ENCODE data around the gene ANKRD30A.
"Not testable (repeated sequence)": the region's sequence is repeated elsewhere in the genome, so short reads cannot be mapped to it uniquely, and the experiment has no call there.

The ANKRD30A gene, protein sequence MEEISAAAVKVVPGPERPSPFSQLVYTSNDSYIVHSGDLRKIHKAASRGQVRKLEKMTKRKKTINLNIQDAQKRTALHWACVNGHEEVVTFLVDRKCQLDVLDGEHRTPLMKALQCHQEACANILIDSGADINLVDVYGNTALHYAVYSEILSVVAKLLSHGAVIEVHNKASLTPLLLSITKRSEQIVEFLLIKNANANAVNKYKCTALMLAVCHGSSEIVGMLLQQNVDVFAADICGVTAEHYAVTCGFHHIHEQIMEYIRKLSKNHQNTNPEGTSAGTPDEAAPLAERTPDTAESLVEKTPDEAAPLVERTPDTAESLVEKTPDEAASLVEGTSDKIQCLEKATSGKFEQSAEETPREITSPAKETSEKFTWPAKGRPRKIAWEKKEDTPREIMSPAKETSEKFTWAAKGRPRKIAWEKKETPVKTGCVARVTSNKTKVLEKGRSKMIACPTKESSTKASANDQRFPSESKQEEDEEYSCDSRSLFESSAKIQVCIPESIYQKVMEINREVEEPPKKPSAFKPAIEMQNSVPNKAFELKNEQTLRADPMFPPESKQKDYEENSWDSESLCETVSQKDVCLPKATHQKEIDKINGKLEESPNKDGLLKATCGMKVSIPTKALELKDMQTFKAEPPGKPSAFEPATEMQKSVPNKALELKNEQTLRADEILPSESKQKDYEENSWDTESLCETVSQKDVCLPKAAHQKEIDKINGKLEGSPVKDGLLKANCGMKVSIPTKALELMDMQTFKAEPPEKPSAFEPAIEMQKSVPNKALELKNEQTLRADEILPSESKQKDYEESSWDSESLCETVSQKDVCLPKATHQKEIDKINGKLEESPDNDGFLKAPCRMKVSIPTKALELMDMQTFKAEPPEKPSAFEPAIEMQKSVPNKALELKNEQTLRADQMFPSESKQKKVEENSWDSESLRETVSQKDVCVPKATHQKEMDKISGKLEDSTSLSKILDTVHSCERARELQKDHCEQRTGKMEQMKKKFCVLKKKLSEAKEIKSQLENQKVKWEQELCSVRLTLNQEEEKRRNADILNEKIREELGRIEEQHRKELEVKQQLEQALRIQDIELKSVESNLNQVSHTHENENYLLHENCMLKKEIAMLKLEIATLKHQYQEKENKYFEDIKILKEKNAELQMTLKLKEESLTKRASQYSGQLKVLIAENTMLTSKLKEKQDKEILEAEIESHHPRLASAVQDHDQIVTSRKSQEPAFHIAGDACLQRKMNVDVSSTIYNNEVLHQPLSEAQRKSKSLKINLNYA (N-terminal part only)

DNA sequence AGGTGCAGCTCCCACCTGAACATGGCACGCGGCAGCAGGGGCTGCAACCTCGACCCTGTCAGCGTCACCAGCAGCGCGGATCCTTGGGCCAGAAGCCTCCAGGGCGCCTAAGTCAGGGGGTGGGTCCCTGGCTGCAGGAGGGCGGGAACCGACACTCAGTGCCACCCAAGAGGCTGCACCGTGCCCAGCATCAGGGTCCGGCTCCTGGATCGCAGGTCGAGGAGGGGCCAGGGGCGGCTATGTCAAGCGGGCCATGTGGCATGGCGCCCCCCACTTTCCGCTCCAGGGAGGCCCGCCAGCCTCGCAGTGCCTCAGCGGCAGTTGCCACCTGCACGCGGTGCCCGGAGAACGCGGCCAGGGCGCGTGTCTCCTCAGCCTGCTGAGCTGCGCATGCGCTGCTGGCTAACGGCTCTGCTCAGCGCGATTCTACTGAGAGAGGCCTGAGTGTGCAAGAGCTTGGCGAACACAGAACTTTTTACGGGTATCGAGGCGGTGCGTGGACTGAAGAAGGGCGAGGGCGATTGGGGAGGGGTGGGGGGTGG, at the start of gene ANKRD30A:
ANKRD30A (plus strand) TSS at position 408 of the 542 bp plus-strand sequence. CDS start 190 bp downstream, outside the sequence.
- Mint-ChIP-seq H3K9me3 (ENCODE audit: low read depth) (no peaks in the 10 kb centered on the region), H3K27ac (no peak within 1 kb of the TSS)

DNA sequence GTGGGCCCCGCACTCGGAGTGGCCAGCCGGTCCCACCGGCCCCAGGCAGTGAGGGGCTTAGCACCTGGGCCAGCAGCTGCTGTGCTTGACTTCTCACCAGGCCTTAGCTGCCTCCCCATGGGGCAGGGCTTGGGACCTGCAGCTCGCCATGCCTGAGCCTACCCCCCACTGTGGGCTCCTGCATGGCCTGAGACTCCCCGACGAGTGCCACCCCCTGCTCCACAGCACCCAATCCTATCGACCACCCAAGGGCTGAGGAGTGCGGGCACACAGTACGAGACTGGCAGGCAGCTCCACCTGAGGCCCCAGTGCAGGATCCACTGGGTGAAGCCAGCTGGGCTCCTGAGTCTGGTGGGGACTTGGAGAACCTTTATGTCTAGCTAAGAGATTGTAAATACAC, 49.3 kb upstream of the ANKRD30A start:
- H3K27ac Mint-ChIP-seq; H3K36me3 Mint-ChIP-seq; H3K4me1 Mint-ChIP-seq (ENCODE audit: low read depth); H3K27me3 Mint-ChIP-seq; H3K4me3 Mint-ChIP-seq; H3K9me3 Mint-ChIP-seq (ENCODE audit: low read depth): not testable (repeated sequence)

More for the DNA sequence above, at the start of gene ANKRD30A:
- H3K4me1 Mint-ChIP-seq (ENCODE audit: low read depth) = no peaks in the 10 kb centered on the region
- H3K4me3 Mint-ChIP-seq = no peak within 1 kb of the TSS
- no peaks in the 10 kb centered on the region for H3K36me3 Mint-ChIP-seq
- H3K27me3 Mint-ChIP-seq = no peaks in the 10 kb centered on the region

DNA sequence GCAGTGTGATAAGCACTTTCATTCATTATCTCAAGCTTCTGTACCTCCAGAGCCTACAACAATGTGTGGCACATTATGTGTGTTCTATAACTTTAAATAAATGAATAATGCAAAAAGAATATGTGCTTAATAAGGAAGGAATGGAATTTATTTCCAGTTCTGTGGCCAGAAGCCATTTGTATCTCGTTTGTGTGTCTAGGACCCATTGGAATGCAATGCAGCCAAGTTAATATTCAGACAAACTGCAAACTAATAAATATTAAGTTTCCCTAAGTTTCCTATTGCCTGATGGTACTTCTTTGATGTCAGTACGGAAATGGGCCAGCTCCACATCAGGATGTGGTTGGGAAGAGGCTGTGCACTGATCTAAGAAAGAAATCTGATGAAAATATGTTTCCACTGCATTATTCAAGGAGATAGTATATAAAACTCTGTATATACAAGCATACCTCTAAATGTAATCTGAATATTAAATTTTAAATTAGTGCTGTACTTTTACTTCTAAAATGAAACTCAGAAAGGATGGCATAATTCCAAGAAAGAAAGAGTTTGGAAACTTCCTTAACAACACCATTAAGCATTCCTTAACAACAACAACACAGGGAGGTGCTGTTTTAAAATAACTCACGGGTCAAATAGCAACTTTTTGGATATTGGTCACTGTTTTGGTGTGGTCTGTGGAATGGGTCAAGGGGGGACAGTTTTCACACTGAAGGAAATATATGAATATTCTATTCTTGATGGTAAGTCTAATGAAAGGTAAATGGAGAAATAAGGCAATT, 29.4 kb upstream of the ANKRD30A start:
- no peak overlapping the region for H3K27ac Mint-ChIP-seq
- H3K4me3 Mint-ChIP-seq = no peak overlapping the region

DNA sequence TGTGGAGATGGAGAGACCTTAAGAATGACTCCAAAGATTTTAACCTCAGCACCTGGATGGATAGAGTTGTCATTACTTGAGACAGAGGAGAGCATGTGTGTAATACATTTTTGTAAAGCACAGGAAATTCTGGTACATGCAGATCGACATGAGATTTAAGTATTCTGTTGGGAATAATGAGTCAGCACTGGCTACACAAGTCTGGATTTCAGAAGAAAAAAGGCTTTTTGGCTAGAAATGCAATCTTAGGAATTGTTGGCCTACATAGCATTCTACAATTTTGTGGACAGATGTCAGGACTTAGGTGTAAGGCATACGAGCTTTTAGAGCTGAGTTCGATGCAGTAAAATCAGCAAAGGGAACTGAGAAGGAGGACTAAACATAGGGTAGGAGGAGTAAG, 24.1 kb upstream of the ANKRD30A start:
- Mint-ChIP-seq H3K27ac (no peak overlapping the region), H3K4me3 (no peak overlapping the region), H3K27me3 (no peaks in the 10 kb centered on the region), H3K36me3 (no peaks in the 10 kb centered on the region), H3K9me3 (ENCODE audit: low read depth) (peaks cover 19% of the 10 kb centered on the region), H3K4me1 (ENCODE audit: low read depth) (no peaks in the 10 kb centered on the region)

More for the DNA sequence above, 29.4 kb upstream of the ANKRD30A start:
- Mint-ChIP-seq H3K27me3 (no peaks in the 10 kb centered on the region), H3K4me1 (ENCODE audit: low read depth) (no peaks in the 10 kb centered on the region), H3K9me3 (ENCODE audit: low read depth) (peaks cover 20% of the 10 kb centered on the region), H3K36me3 (no peaks in the 10 kb centered on the region)

DNA sequence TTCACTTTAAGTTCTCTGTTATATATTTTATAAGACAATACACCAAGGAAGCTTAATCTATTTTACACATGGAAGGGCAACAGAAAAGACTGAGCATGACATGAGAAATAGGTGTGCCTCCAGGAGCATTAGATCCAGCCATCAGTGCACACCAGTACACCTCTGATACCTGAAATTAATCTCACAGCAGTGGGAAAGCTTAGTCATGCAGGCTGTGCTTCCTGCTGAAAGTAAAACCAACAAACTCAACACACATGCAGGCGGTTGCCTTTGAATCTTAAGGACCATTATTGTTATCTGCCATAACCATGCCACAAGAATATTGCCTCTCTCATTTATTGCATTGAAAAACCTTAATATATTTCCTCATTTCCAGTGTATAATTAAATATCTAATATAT, 16.4 kb upstream of the ANKRD30A start:
- H3K36me3 Mint-ChIP-seq = no peaks in the 10 kb centered on the region
- H3K9me3 Mint-ChIP-seq (ENCODE audit: low read depth) = peaks cover 6% of the 10 kb centered on the region
- no peaks in the 10 kb centered on the region for H3K4me1 Mint-ChIP-seq (ENCODE audit: low read depth)
- H3K27ac Mint-ChIP-seq = no peak overlapping the region
- H3K27me3 Mint-ChIP-seq = no peaks in the 10 kb centered on the region
- H3K4me3 Mint-ChIP-seq = no peak overlapping the region

DNA sequence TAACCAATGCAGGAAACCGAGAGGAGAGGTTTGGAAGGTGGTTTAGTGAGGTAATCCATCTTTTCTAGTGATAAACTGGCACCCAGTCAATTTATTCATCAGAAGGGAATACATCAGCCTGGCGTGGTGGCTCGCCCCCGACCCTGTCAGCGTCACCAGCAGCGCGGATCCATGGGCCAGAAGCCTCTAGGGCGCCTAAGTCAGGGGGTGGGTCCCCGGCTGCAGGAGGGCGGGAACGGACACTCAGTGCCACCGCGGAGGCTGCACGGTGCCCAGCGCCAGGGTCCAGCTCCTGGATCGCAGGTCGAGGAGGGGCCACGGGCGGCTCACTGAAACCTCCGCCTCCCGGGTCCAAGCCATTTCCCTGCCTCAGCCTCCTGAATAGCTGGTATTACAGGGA, 866 bp upstream of the ANKRD30A start:
- Mint-ChIP-seq H3K27me3 (no peaks in the 10 kb centered on the region), H3K27ac (no peak overlapping the region), H3K4me3 (no peak overlapping the region), H3K4me1 (ENCODE audit: low read depth) (no peaks in the 10 kb centered on the region), H3K36me3 (no peaks in the 10 kb centered on the region), H3K9me3 (ENCODE audit: low read depth) (no peaks in the 10 kb centered on the region)

DNA sequence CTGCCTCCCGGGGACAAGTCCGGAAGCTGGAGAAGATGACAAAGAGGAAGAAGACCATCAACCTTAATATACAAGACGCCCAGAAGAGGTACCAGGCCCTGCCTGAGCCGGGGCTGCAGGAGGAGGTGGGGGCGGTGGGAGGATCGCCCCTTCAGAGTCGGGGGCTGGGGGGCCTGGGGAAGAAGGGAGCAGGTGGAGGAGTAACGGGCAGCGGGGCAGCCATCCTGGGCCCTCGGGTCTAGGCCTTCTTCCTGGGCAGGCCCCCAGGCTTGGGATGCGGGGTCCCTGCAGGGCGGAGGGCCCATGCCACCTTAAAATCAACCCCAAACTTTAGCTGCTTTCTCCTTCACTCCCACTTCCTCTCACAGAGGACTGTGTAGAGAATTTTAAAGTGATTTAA, 523 bp downstream of the ANKRD30A start:
- Mint-ChIP-seq H3K4me1 (ENCODE audit: low read depth) (no peaks in the 10 kb centered on the region), H3K9me3 (ENCODE audit: low read depth) (no peaks in the 10 kb centered on the region), H3K4me3 (no peak overlapping the region), H3K27me3 (no peaks in the 10 kb centered on the region), H3K36me3 (no peaks in the 10 kb centered on the region), H3K27ac (no peak overlapping the region)

DNA sequence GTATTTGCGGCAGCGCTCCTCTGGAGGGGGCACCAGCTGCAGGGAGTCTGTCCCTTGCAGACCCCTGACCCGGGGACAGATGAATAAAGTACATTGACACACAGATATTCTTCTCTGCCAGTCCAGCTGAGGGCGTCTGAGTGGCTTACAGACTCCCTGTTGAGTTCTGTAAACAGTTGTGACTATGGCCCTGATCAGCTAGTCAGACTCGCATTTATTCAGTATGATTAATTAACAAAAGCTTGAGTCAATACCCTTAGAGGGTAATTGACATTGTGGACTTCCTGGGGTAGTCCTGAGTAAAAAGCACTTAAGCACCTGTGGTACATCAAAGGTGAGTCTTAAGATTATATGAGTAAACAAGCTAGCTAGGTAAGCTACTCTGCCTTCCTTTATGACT, 21.0 kb downstream of the ANKRD30A start:
- Mint-ChIP-seq H3K27me3 (no peaks in the 10 kb centered on the region), H3K9me3 (ENCODE audit: low read depth) (peaks cover 13% of the 10 kb centered on the region), H3K36me3 (no peaks in the 10 kb centered on the region), H3K4me1 (ENCODE audit: low read depth) (no peaks in the 10 kb centered on the region), H3K4me3 (no peak overlapping the region), H3K27ac (no peak overlapping the region)

DNA sequence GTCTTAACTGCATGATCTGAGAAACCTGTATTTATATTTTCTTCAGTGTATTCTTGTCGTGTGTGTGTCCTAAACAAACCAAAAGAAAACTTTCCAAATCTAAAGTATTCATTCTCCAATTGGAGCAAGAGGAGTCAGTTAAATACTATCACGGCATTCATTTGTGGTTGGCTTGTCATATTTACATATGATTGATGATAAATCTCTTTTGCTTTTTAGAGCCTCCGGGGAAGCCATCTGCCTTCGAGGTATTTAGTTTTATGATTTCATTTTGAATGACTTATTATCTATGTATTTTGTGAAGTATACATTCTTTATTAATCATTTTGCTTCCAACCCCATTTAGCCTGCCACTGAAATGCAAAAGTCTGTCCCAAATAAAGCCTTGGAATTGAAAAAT, 37.0 kb downstream of the ANKRD30A start:
- H3K9me3 Mint-ChIP-seq (ENCODE audit: low read depth); H3K36me3 Mint-ChIP-seq; H3K4me3 Mint-ChIP-seq; H3K27ac Mint-ChIP-seq; H3K4me1 Mint-ChIP-seq (ENCODE audit: low read depth); H3K27me3 Mint-ChIP-seq: not testable (repeated sequence)

DNA sequence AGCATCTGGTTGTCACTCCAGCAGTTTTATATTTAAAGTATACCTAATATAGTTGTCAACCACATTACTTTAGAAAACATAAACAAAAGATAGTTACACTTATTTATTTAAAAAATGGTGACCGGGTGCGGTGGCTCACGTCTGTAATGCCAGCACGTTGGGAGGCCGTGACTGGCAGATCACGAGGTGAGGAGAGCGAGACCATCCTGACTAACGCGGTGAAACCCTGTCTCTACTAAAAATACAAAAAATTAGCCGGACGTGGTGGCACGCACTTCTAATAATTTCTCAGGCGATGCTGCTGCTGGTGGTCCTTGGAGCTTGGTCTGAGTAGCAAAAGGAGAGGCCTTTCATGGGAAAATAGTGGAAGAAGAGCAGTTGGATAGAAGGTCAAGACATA, 46.5 kb downstream of the ANKRD30A start:
- H3K27ac Mint-ChIP-seq; H3K4me1 Mint-ChIP-seq (ENCODE audit: low read depth); H3K9me3 Mint-ChIP-seq (ENCODE audit: low read depth); H3K4me3 Mint-ChIP-seq; H3K36me3 Mint-ChIP-seq; H3K27me3 Mint-ChIP-seq: not testable (repeated sequence)

DNA sequence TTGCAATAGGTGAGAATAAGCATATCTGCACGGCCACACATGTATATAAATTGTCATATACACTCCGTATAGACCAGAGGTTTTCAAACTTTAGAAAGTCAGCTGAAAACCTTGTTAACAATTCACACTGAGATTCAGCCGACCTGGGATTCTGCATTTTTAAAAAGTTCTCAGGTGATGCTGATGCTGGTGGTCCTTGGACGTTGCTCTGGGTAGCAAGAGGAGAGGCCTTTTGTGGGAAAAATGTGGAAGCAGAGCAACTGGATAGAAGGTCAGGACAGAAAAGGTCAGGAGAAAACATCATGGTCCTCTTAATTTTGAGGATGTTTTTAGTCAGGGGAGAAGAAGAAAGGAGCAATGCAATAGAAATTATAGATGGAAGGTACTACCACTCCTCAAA, 52.9 kb downstream of the ANKRD30A start:
- H3K27me3 Mint-ChIP-seq; H3K27ac Mint-ChIP-seq; H3K4me1 Mint-ChIP-seq (ENCODE audit: low read depth); H3K4me3 Mint-ChIP-seq; H3K36me3 Mint-ChIP-seq; H3K9me3 Mint-ChIP-seq (ENCODE audit: low read depth): not testable (repeated sequence)

DNA sequence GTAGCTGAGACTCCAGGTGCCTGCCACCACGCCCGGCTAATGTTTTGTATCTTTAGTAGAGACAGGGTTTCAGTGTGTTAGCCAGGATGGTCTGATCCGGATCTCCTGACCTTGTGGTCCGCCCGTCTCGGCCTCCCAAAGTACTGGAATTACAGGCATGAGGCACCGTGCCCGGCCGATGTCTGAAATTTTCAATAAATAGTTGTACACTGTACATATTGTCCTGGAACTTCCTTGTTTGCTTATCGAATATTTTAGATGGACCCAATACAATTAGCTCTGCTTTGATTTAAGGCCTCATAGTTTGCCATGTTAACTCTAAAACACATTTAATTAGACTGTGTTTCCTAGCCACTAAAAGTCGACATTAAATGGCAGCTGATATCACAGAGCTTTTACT, 57.3 kb downstream of the ANKRD30A start:
- not testable (repeated sequence) for H3K4me1 Mint-ChIP-seq (ENCODE audit: low read depth); H3K27me3 Mint-ChIP-seq; H3K36me3 Mint-ChIP-seq; H3K4me3 Mint-ChIP-seq; H3K27ac Mint-ChIP-seq; H3K9me3 Mint-ChIP-seq (ENCODE audit: low read depth)

DNA sequence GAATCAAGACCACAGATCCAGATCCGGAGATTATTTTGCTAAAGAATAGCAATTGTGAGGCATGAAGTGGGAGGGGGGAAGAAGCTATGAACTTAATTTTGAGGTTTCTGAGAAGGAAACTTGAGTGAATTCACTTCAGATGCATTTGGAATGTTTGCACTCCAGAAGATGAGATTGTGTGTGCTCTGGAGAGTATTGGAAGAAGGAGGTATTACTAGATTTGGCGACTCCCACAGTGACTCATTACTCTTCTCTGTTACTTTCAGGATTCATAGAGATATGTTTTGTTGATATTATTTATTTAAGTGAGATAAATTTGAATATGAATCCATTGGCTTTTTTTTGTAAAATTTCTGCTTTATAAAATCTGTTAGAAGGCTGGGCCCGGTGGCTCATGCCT, 80.7 kb downstream of the ANKRD30A start:
- Mint-ChIP-seq H3K4me1 (ENCODE audit: low read depth) (no peaks in the 10 kb centered on the region), H3K27ac (no peak overlapping the region), H3K9me3 (ENCODE audit: low read depth) (peaks cover 11% of the 10 kb centered on the region), H3K4me3 (no peak overlapping the region), H3K27me3 (no peaks in the 10 kb centered on the region), H3K36me3 (no peaks in the 10 kb centered on the region)

DNA sequence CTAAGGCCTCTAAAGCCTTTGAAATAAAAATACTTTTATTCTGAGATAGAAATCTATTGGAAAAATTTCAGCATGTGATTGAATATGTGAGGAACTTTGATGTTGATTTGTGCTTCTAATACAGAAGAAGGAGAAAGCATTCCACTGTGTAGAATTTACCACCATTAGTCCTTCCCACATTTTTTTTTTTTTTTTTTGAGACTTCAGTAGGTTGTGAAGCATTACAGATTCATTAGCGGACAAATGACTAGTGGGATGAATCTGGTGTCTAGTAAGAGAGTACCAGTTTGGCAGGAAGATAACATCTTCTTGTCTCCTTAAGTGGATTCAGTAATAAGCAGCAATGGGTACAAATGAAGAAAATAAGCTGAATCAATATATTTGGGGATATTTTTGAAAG, 95.5 kb downstream of the ANKRD30A start:
- no peaks in the 10 kb centered on the region for H3K27me3 Mint-ChIP-seq

More for the DNA sequence above, 95.5 kb downstream of the ANKRD30A start:
- no peak overlapping the region for H3K27ac Mint-ChIP-seq
- no peaks in the 10 kb centered on the region for H3K36me3 Mint-ChIP-seq
- H3K4me3 Mint-ChIP-seq = no peak overlapping the region
- peaks cover 6% of the 10 kb centered on the region for H3K9me3 Mint-ChIP-seq (ENCODE audit: low read depth)
- no peaks in the 10 kb centered on the region for H3K4me1 Mint-ChIP-seq (ENCODE audit: low read depth)

Data from activated naive CD8-positive, alpha-beta T cell (primary cell).